ENCODE data around the gene WDR12. TPM values are rescaled to one million over a fixed set of nuclear protein-coding genes. Genes with fewer than 3 reads are reported as not detected.

Gene WDR12
- total and polyA plus RNA-seq, 9 of the 15 experiments (the other 6 are each of a cell fraction or from before 2014, with no cell fraction given), result 109 to 554 (median 174) TPM

DNA sequence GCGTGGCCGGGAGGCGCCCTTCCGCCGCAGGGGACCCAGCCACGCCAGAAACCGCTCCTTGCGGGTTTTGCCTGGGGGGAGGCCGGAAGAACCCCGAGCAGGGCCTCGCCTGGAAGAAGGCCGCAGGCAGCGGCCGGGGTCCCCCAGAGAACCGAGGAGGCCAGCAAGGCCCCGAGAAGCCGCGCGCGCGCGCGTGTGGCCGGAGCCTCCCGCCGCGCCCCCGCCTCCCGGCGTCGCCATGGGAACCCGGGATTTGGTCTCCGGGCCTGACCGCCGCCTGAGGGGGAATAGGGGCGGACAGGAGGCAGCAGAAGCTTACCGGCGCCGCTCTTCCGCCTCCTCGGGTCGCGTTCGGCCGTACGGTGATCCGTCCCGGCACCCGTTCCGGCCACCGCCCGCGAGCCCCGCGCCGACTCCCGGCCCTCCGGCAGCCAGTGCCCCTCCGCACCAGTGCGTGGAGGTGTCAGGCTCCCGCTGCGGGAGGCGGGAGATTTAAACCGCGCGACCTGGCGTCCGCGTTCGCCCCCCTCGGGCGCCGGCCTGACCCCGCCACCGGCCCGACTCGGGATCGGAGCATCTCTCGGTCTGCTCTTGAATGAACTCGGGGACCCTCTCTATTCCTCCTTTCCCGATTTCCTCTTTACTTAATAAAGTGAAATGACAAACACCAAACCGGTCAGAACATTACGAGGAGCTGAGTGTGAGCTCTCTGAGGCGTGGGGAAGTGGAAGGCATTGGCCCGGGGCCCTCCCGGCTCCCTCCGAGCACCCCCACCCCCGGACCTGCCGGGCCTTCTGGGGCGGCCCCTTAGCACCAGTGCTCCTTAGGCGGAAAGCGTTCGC is 40.0 kb downstream of the WDR12 start, which contains the start of gene ICA1L (continued):
- no peak for TF ChIP-seq REST (IDR thresholded peaks at IDR 0.05; ENCODE audit: borderline replicate concordance)
- TF ChIP-seq REST (CRISPR knock-in tag; IDR thresholded peaks at IDR 0.05; ENCODE audit: low read depth), result 0 out of 2 replicates have a peak, but pooled peaks have one; percentile 40
- TF ChIP-seq TAF15 (IDR thresholded peaks at IDR 0.05; ENCODE audit: low read depth, low read length), result no peak
- no peak for TF ChIP-seq RBM34 (IDR thresholded peaks at IDR 0.05; ENCODE audit: borderline replicate concordance, insufficient read depth, low read length)
- TF ChIP-seq ERF (CRISPR knock-in tag; IDR thresholded peaks at IDR 0.05), result no peak
- no peak for TF ChIP-seq BRF2 (IDR thresholded peaks at IDR 0.05; ENCODE audit: borderline replicate concordance, insufficient read depth, insufficient read length)
- peak; percentile 83 for TF ChIP-seq POLR2G (IDR thresholded peaks at IDR 0.05; ENCODE audit: low read depth, low read length)
- TF ChIP-seq RB1 (IDR thresholded peaks at IDR 0.05; ENCODE audit: low read depth), result 0 out of 2 replicates have a peak, but pooled peaks have one; percentile 14
- TF ChIP-seq CC2D1A (IDR thresholded peaks at IDR 0.05), result no peak
- no peak for TF ChIP-seq CHD1 (IDR thresholded peaks at IDR 0.05; ENCODE audit: low read length)
- no peak for TF ChIP-seq BHLHE40 (IDR thresholded peaks at IDR 0.05; ENCODE audit: low read length)
- no peak for TF ChIP-seq BRF1 (IDR thresholded peaks at IDR 0.05; ENCODE audit: borderline replicate concordance, extremely low read depth, insufficient read length)
- TF ChIP-seq, protein P1, sequence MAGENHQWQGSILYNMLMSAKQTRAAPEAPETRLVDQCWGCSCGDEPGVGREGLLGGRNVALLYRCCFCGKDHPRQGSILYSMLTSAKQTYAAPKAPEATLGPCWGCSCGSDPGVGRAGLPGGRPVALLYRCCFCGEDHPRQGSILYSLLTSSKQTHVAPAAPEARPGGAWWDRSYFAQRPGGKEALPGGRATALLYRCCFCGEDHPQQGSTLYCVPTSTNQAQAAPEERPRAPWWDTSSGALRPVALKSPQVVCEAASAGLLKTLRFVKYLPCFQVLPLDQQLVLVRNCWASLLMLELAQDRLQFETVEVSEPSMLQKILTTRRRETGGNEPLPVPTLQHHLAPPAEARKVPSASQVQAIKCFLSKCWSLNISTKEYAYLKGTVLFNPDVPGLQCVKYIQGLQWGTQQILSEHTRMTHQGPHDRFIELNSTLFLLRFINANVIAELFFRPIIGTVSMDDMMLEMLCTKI (IDR thresholded peaks at IDR 0.05; ENCODE audit: partially characterized antibody), result no peak
- TF ChIP-seq TAF1 (IDR thresholded peaks at IDR 0.05; ENCODE audit: control insufficient read depth, extremely low read depth, insufficient read depth, low read length, severe bottlenecking), result peak; percentile 12
- peak; percentile 57 for TF ChIP-seq EGR1 (conservative IDR thresholded peaks at IDR 0.05)

Data from K562 (cell line).